IPS-18c (cell line): ENCODE data around the gene ZNF408.
"Not testable (repeated sequence)": the region's sequence is repeated elsewhere in the genome, so short reads cannot be mapped to it uniquely, and the experiment has no call there.

ENCODE experiments used
- H3K4me3 ChIP-seq: 2 replicates; pipeline ENCODE4 v1.7.0; 2013; ENCODE audit warnings: low read depth, mild to moderate bottlenecking, low read length, moderate library complexity; ENCODE audit not compliant: insufficient read depth
- H3K9me3 ChIP-seq: one replicate; pipeline ENCODE4 v1.6.1; 2013; ENCODE audit warnings: mild to moderate bottlenecking, low read length, moderate library complexity; ENCODE audit not compliant: control insufficient read depth, insufficient read depth

Gene ZNF408

DNA sequence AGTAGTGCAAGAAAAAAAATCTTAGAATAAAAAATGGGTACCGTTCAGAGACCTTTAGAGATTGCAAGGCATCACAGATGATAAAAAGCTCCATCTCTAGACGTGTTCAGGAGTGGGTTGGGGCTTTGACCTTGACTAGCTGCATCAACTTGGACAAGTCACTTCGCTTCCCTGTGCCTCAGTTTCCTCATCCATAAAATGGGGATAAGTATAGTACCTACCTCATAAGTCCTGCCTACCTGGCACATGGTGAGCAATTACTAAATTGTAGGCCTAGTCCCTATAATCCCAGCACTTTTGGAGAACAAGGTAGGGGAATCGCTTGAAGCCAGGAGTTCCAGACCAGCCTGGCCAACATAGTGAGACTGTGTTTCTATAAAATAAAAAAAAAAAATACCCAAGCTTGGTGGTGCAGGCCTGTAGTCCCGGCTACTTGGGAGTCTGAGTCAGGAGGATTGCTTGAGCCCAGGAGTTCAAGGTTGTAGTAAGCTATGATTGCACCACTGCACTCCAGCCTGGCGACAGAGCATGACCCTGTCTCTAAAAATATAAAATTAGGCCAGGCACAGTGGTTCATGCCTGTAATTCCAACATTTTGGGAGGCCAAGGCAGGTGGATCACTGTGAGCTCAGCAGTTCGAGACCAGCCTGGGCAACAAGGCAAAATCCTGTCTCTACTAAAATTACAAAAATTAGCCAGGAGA is 12.2 kb downstream of the ZNF408 start:
- H3K4me3 ChIP-seq = no peak overlapping the region
- H3K9me3 ChIP-seq = no peaks in the 10 kb centered on the region

GRCh38 chr11:46717825-46718154 is 17.0 kb downstream of the ZNF408 start:
- H3K4me3 ChIP-seq, H3K9me3 ChIP-seq: not testable (repeated sequence)

DNA sequence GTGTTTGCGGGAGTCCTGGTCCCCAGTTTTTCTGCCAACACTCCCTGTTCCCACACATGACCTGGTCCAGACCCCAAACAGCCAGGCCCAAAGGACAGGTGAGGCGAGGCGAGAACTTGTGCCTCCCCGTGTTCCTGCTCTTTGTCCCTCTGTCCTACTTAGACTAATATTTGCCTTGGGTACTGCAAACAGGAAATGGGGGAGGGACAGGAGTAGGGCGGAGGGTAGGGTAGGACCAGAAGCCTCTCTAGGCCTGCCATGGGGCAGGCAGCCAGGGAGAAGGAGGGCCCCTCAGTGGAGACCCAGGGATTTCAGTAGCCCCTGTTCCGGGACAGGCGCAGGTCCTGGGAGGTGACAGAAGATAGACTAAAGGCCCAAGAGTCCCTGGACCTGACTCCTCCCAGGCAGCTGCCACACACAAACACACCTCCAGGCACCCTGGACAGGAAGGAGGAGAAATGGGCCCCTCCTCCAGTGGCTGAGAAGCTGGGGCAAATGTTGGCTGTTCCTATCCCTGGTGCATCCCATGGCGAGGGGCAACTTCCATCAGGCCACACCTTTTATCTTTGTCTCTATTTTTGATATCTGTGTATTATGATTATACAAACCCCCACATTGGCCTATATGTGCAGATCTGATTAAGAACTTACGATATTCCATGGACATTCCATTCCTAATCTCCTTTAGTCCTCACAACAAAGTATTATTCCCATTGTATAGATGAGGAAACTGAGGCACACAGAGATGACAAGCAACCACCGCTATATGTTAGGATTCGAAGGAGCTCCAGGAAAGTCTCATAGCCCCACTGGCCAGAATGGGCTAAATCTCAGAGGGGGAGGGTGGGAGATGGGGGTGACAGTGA is 17.6 kb downstream of the ZNF408 start:
- Histone ChIP-seq H3K4me3 (no peak overlapping the region), H3K9me3 (no peaks in the 10 kb centered on the region)

GRCh38 chr11:46719048-46719542 is 18.3 kb downstream of the ZNF408 start, which contains the start of gene F2:
Gene F2 (plus strand): TSS chr11:46719213. CDS start chr11:46719236, 23 bp downstream.
- Histone ChIP-seq H3K9me3 (no peaks in the 10 kb centered on the region), H3K4me3 (no peak within 1 kb of the TSS)

- Histone ChIP-seq H3K9me3 (no peaks in the 10 kb centered on the region), H3K4me3 (no peak overlapping the region)
Measured at GRCh38 chr11:46719543-46720218, 18.9 kb downstream of the ZNF408 start.

GRCh38 chr11:46721286-46721685 is 20.5 kb downstream of the ZNF408 start:
- Histone ChIP-seq H3K9me3 (no peaks in the 10 kb centered on the region), H3K4me3 (no peak overlapping the region)

GRCh38 chr11:46722566-46723358 is 21.9 kb downstream of the ZNF408 start:
- no peak overlapping the region for H3K4me3 ChIP-seq
- H3K9me3 ChIP-seq = peaks cover 2% of the 10 kb centered on the region

DNA sequence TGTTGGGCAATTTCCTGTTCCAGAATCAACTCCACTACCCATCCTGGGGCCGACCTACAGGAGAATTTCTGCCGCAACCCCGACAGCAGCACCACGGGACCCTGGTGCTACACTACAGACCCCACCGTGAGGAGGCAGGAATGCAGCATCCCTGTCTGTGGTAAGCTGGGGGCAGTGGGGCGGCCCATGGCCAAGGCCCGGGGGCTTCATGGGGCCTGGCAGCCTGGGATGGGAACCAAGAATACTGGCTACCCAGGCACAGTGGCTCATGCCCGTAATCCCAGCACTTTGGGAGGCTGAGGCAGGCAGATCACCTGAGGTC is 22.5 kb downstream of the ZNF408 start:
- H3K4me3 ChIP-seq = no peak overlapping the region
- peaks cover 2% of the 10 kb centered on the region for H3K9me3 ChIP-seq

GRCh38 chr11:46724088-46724487 is 23.3 kb downstream of the ZNF408 start:
- H3K9me3 ChIP-seq = peaks cover 2% of the 10 kb centered on the region
- no peak overlapping the region for H3K4me3 ChIP-seq

DNA sequence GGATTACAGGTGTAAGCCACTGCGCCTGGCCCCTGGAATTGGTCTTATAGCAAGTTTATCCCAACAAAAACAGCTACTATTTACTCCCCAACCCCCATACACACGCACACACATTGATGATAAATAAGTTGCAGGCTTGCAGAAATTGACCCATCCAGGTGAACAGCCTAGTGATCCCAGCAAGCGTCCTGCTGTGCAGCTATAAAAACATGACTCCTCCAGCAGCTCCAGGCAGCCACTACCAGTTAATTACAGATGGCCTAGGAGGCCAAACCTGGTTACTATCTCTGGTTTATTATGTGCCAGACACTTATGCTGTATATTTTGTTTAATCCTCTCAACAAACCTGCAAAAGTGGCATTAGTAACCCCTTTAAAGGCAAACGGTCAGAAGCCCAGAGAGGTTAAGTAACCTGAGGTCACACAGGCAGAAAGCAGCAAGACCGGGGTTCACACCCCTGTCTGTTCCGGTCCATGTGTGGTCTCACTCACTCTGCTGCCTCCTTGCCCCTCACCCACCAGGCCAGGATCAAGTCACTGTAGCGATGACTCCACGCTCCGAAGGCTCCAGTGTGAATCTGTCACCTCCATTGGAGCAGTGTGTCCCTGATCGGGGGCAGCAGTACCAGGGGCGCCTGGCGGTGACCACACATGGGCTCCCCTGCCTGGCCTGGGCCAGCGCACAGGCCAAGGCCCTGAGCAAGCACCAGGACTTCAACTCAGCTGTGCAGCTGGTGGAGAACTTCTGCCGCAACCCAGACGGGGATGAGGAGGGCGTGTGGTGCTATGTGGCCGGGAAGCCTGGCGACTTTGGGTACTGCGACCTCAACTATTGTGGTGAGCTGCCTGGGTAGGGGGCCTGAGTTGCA is 24.7 kb downstream of the ZNF408 start:
- H3K4me3 ChIP-seq = no peak overlapping the region

DNA sequence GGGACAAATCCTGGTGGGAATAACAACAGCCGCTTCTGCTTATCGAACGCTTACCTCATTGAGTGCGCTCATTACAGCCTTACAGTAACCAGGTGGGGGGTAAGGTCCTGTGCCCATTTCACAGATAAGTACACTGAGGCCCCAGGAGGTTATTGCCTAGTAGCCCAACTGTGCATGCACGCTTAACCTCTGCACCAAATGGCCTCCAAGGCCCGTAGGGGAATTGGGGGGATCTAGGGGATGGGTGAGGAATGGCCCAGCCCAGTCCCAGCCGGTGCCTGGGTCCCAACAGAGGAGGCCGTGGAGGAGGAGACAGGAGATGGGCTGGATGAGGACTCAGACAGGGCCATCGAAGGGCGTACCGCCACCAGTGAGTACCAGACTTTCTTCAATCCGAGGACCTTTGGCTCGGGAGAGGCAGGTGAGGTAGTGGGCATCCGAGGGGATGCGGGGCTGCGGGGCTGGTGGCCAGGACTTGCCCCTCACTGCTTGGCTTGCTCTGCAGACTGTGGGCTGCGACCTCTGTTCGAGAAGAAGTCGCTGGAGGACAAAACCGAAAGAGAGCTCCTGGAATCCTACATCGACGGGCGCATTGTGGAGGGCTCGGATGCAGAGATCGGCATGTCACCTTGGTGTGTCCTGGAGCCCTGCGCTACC is 25.5 kb downstream of the ZNF408 start:
- Histone ChIP-seq H3K4me3 (no peak overlapping the region; the same call in 1 of the 2 replicates), H3K9me3 (peaks cover 2% of the 10 kb centered on the region)

More for the DNA sequence above, 24.7 kb downstream of the ZNF408 start:
- H3K9me3 ChIP-seq = peaks cover 2% of the 10 kb centered on the region

- peaks cover 2% of the 10 kb centered on the region for H3K9me3 ChIP-seq
- no peak overlapping the region for H3K4me3 ChIP-seq
Measured at GRCh38 chr11:46727952-46728658, 27.3 kb downstream of the ZNF408 start.

- Histone ChIP-seq H3K9me3 (peaks cover 2% of the 10 kb centered on the region), H3K4me3 (no peak overlapping the region)
Measured at GRCh38 chr11:46728659-46729040, 27.8 kb downstream of the ZNF408 start.

GRCh38 chr11:46729110-46730027 is 28.5 kb downstream of the ZNF408 start:
- H3K4me3 ChIP-seq = no peak overlapping the region
- peaks cover 2% of the 10 kb centered on the region for H3K9me3 ChIP-seq
